Activated B cell treated with CpG ODN at 0.5 μM for 24 hours (primary cell): Measurements from ENCODE around the gene TMCC2. TPM values are rescaled to one million over a fixed set of nuclear protein-coding genes. Genes with fewer than 3 reads are reported as not detected.
"Not testable (repeated sequence)": the region's sequence is repeated elsewhere in the genome, so short reads cannot be mapped to it uniquely, and the experiment has no call there.

Experiments used
- ATAC-seq: fragments of 200-7000 bp; cut with Tn5 transposase; one replicate; pipeline ENCODE4 v1.10.0; 2021; ENCODE audit warnings: low read depth, mild to moderate bottlenecking, moderate library complexity
- CTCF ChIA-PET: fragments of 350-600 bp; sonication (Branson Sonifier 250); formaldehyde crosslinking; loops from one replicate; lab custom pipeline; 2021; ENCODE audit warnings: antibody characterized with exemption; lab: Charles Lee
- POLR2A ChIA-PET: fragments of 350-600 bp; sonication (Branson Sonifier 250); formaldehyde crosslinking; loops from one replicate; lab custom pipeline; 2021; ENCODE audit warnings: antibody characterized with exemption; lab: Charles Lee
- DNase-seq: peaks from one replicate; pipeline ENCODE4 v3.0.0; 2022
- H3K27ac Mint-ChIP-seq: one replicate; pipeline ENCODE4 v1.8.0; 2020; ENCODE audit warnings: mixed read lengths
- H3K27me3 Mint-ChIP-seq: one replicate; pipeline ENCODE4 v1.8.0; 2021; ENCODE audit warnings: mixed read lengths
- H3K36me3 Mint-ChIP-seq: one replicate; pipeline ENCODE4 v1.8.0; 2021; ENCODE audit warnings: low read depth, mixed read lengths
- H3K4me1 Mint-ChIP-seq: one replicate; pipeline ENCODE4 v1.8.0; 2021; ENCODE audit warnings: mixed read lengths
- H3K4me3 Mint-ChIP-seq: one replicate; pipeline ENCODE4 v1.8.0; 2020; ENCODE audit warnings: mild to moderate bottlenecking, mixed read lengths
- H3K9me3 Mint-ChIP-seq: one replicate; pipeline ENCODE4 v1.8.0; 2020; ENCODE audit warnings: mixed read lengths
- intact Hi-C: fragments of 100-400 bp; cut with micrococcal nuclease; formaldehyde crosslinking; loops from one replicate; pipeline ENCODE4 v1.15.1; 2024
- total RNA-seq: library from RNA; stranded (reverse); gene quantifications from 2 replicates; pipeline ENCODE4 v1.2.3, GENCODE V29; 2022
- TF ChIP-seq, protein P1 (sequence below): fragments of 200-600 bp; IDR thresholded peaks from one replicate; pipeline ENCODE4 v1.8.0; 2022; ENCODE audit warnings: antibody characterized with exemption, mild to moderate bottlenecking

The TMCC2 gene, protein sequence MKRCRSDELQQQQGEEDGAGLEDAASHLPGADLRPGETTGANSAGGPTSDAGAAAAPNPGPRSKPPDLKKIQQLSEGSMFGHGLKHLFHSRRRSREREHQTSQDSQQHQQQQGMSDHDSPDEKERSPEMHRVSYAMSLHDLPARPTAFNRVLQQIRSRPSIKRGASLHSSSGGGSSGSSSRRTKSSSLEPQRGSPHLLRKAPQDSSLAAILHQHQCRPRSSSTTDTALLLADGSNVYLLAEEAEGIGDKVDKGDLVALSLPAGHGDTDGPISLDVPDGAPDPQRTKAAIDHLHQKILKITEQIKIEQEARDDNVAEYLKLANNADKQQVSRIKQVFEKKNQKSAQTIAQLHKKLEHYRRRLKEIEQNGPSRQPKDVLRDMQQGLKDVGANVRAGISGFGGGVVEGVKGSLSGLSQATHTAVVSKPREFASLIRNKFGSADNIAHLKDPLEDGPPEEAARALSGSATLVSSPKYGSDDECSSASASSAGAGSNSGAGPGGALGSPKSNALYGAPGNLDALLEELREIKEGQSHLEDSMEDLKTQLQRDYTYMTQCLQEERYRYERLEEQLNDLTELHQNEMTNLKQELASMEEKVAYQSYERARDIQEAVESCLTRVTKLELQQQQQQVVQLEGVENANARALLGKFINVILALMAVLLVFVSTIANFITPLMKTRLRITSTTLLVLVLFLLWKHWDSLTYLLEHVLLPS
- 1.2 and 1.4 TPM in 2 replicates for total RNA-seq

DNA sequence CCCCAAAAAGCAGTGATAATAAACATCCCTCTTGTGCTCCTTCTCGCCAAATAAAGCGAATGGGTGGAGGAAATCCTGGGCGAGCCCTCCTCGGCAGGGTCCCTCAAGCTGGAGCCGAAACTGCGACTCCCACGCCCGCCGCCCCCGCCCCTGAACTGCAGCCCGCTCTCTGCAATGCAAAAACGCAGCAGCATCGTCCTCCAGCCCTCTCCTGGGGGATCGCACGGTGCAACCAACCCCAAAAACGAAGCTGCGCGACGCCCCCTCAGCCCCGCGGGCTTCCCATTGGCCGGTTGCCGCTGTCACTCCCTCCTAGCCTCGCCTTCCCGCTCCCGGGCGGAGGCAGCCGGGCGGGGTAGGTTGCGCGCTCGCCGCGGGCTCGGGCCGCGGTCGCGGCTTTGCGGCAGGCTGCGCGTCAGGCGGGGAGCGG lies at the start of gene TMCC2:
TSS of gene TMCC2 (plus strand) at position 363 of the 430 bp plus-strand sequence. CDS start 619 bp downstream, outside the sequence.
- H3K36me3 Mint-ChIP-seq, result no peaks in the 10 kb centered on the region
- H3K4me3 Mint-ChIP-seq, result peak within 1 kb of the TSS; percentile 84
- no peaks in the 10 kb centered on the region for H3K9me3 Mint-ChIP-seq
- ChIA-PET CTCF (interaction anchor here (0.5 to 3.6 kb wide), 9 partner anchors 16 to 296 kb away, joined by 3 to 66 read pairs (median 3); partner anchors contain the start of genes DSTYK and RBBP5), POLR2A (interaction anchor here (0.6 to 3.1 kb wide), 6 partner anchors 9 to 106 kb away, joined by 4 to 29 read pairs (median 7); partner anchors contain the start of genes DSTYK and RBBP5)
- peak within 1 kb of the TSS; percentile 42 for H3K27ac Mint-ChIP-seq
- peaks cover 29% of the 10 kb centered on the region for H3K4me1 Mint-ChIP-seq
- TF ChIP-seq, protein P1, sequence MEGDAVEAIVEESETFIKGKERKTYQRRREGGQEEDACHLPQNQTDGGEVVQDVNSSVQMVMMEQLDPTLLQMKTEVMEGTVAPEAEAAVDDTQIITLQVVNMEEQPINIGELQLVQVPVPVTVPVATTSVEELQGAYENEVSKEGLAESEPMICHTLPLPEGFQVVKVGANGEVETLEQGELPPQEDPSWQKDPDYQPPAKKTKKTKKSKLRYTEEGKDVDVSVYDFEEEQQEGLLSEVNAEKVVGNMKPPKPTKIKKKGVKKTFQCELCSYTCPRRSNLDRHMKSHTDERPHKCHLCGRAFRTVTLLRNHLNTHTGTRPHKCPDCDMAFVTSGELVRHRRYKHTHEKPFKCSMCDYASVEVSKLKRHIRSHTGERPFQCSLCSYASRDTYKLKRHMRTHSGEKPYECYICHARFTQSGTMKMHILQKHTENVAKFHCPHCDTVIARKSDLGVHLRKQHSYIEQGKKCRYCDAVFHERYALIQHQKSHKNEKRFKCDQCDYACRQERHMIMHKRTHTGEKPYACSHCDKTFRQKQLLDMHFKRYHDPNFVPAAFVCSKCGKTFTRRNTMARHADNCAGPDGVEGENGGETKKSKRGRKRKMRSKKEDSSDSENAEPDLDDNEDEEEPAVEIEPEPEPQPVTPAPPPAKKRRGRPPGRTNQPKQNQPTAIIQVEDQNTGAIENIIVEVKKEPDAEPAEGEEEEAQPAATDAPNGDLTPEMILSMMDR, result no peak
- H3K27me3 Mint-ChIP-seq, result peaks cover 9% of the 10 kb centered on the region
- intact Hi-C loops, result loop anchor here (1.0 to 5.0 kb wide), 3 partner anchors 15 to 105 kb away; partner anchors contain the start of genes NUAK2 and RBBP5
- peak; percentile 88 for ATAC-seq
- DNase-seq, result peak; percentile 73

DNA sequence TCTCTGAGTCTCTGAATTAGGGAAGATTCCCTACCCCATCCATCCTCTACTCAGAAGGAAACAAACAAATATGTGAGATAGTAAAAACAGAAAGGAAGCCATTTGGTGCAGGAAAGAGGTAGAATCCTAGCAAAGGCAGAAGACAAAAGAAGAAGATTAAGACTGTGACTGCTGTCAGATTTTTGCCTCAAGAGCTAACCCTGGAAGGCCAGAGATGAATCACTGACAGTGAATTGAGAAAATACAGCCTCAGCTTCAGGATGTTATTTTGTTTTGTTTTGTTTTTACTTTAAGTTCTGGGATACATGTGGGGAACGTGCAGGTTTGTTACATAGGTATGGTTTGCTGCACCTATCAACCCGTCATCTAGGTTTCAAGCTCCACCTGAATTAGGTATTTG lies 47.9 kb upstream of the TMCC2 start:
- Mint-ChIP-seq H3K4me1 (no peaks in the 10 kb centered on the region), H3K27me3 (no peaks in the 10 kb centered on the region), H3K4me3 (no peak overlapping the region), H3K36me3 (peaks cover 47% of the 10 kb centered on the region), H3K9me3 (no peaks in the 10 kb centered on the region), H3K27ac (no peak overlapping the region)
- ChIA-PET CTCF (no interaction called here), POLR2A (no interaction called here)
- no peak for DNase-seq
- intact Hi-C loops, result no loop called here
- TF ChIP-seq, protein P1, result no peak
- no peak for ATAC-seq

DNA sequence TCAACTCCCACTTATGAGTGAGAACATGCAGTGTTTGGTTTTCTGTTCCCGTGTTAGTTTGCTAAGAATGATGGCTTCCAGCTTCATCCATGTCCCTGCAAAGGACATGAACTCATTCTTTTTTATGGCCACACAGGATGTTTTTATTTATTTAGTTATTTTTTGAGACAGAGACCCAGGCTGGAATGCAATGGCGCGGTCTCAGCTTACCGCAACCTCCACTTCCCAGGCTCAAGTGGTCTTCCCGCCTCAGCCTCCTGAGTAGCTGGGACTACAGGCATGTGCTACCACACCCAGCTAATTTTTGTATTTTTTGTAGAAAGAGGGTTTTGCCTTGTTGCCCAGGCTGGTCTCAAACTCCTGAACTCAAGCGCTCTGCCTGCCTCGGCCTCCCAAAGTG lies 47.4 kb upstream of the TMCC2 start:
- not testable (repeated sequence) for H3K4me3 Mint-ChIP-seq

DNA sequence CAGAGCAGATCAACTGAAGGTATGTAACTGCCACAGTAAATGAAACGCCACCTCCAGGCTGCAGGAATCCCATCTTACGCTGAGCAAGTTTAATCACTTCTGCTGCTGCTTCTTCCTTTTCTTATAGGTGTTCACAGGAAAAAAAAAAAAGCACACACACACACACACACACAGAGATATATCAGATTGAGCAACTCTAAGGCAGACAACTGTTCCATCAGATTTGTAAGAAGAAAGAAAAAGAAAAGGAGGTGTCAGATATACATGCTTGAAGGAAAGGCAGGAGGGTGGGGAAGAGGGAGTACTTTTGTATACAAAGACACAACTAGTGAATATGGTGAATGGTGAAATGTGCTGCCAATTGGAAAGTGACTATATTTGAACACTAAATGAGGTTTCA lies 44.8 kb upstream of the TMCC2 start:
- intact Hi-C loops, result no loop called here
- Mint-ChIP-seq H3K36me3 (peaks cover 53% of the 10 kb centered on the region), H3K27ac (no peak overlapping the region), H3K27me3 (no peaks in the 10 kb centered on the region), H3K9me3 (no peaks in the 10 kb centered on the region), H3K4me3 (no peak overlapping the region), H3K4me1 (no peaks in the 10 kb centered on the region)
- TF ChIP-seq, protein P1, result no peak
- POLR2A ChIA-PET, result no interaction called here
- DNase-seq (no peak), ATAC-seq (no peak)
- CTCF ChIA-PET, result no interaction called here

More for the DNA sequence above, 47.4 kb upstream of the TMCC2 start:
- intact Hi-C loops, ATAC-seq, DNase-seq, H3K27ac Mint-ChIP-seq, H3K9me3 Mint-ChIP-seq, POLR2A ChIA-PET, CTCF ChIA-PET, H3K4me1 Mint-ChIP-seq, H3K27me3 Mint-ChIP-seq: not testable (repeated sequence)
- H3K36me3 Mint-ChIP-seq, result peaks cover 45% of the 10 kb centered on the region

DNA sequence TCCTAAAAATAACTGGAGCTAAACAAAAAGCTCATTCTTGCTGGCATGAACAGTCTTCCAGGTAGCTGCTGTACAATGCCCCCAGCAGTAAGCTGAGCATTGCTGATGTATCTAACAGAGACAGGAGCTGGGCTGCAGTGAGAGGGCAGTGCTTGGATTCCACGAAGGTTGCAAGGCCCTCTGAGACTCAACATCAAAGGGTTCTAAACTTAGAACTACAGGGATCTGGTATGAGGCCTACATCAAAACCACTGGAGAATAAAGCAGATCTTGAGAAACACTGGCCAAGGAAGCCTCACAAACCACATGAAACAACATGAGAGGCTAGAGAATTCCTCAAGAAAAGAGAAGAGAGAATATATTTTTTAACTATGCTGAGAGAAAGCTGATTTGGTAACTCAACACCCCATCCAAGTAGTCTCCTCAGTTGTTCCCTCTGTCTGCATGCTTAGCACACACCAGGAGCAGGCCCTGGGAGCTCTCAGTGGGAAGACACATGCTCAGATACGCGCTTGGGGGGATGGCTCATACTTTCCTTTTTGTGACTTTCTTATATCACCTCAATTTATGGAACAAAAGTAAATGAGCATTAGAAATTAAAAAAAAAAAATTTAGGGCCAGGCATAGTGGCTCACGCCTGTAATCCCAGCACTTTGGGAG lies 43.9 kb upstream of the TMCC2 start:
- H3K27me3 Mint-ChIP-seq, result no peaks in the 10 kb centered on the region
- H3K9me3 Mint-ChIP-seq, result no peaks in the 10 kb centered on the region
- no peak overlapping the region for H3K4me3 Mint-ChIP-seq
- H3K4me1 Mint-ChIP-seq, result no peaks in the 10 kb centered on the region
- CTCF ChIA-PET, result no interaction called here
- TF ChIP-seq, protein P1, result no peak
- DNase-seq (no peak), ATAC-seq (no peak)
- no peak overlapping the region for H3K27ac Mint-ChIP-seq
- POLR2A ChIA-PET, result no interaction called here
- intact Hi-C loops, result no loop called here
- peaks cover 49% of the 10 kb centered on the region for H3K36me3 Mint-ChIP-seq
